Right lobe of liver (tissue), 6 donors: ENCODE measurements around the gene ARSB. TPM values are rescaled to one million over a fixed set of nuclear protein-coding genes. Genes with fewer than 3 reads are reported as not detected.
"Not testable (repeated sequence)": the region's sequence is repeated elsewhere in the genome, so short reads cannot be mapped to it uniquely, and the experiment has no call there.

Experiments
- ATAC-seq, 4 donors: fragments of 200-7000 bp; cut with Tn5 transposase; one replicate each; pipeline ENCODE4 v1.9.1; 2020; ENCODE audit warnings: mild to moderate bottlenecking in 4 of 4, moderate library complexity in 4 of 4
- DNase-seq, 3 donors: peaks; one replicate each; pipeline ENCODE4 v3.0.0-alpha.2; 2020
- H3K27ac ChIP-seq, 3 donors: fragments of 200-600 bp; one replicate each; pipeline ENCODE4 v1.8.0; 2022
- H3K27me3 ChIP-seq, 2 donors: fragments of 200-600 bp; one replicate each; pipeline ENCODE4 v1.8.0; 2022
- H3K36me3 ChIP-seq, 4 donors: fragments of 200-600 bp; sonication (generic) in 1 of 4; one replicate each; pipeline versions ENCODE4 v1.5.1 to v1.8.0; 2017 to 2022; ENCODE audit warnings: control low read depth in 1 of 4
- H3K4me1 ChIP-seq, 4 donors: fragments of 200-600 bp; sonication (generic) in 1 of 4; one replicate each; pipeline versions ENCODE4 v1.5.1 to v1.8.0; 2017 to 2022; ENCODE audit warnings: control low read depth in 1 of 4
- H3K4me3 ChIP-seq, 3 donors: fragments of 200-600 bp; one replicate each; pipeline ENCODE4 v1.8.0; 2022
- H3K9me3 ChIP-seq, 4 donors: fragments of 200-600 bp; sonication (generic) in 1 of 4; one replicate each; pipeline versions ENCODE4 v1.5.1 to v1.8.0; 2017 to 2022; ENCODE audit warnings: control low read depth in 1 of 4
- POLR2A ChIP-seq: fragments of 450-650 bp; IDR thresholded peaks from one replicate; pipeline ENCODE4 v1.6.1; 2017; ENCODE audit warnings: antibody characterized with exemption, mild to moderate bottlenecking
- WGBS: methylation state at CpG from one replicate; pipeline ENCODE4 v1.1.6; 2018; ENCODE audit warnings: low coverage, low lambda C conversion rate; ENCODE audit not compliant: insufficient coverage; ENCODE audit errors: missing lambda C conversion rate; 5-methylcytosine and 5-hydroxymethylcytosine counted together
- intact Hi-C, 2 donors: fragments of 100-400 bp; cut with DNase I; formaldehyde crosslinking; loops; one replicate each; pipeline versions ENCODE4 v1.11.2 to v1.14.1; 2022
- total RNA-seq, 6 experiments: library from RNA; depleted of rRNA in 2 of 6; stranded (reverse); fragments of >200 nt in 2 of 6; fragmentation: NEBNext Ultra II Directional in 3 of 6; extraction: Animal tissue kit (Norgen Biotek cat#: 25700) in 3 of 6; gene quantifications; one replicate each; pipeline versions ENCODE4 v1.1.0 to v1.2.4, GENCODE V29; 2016 to 2023
- TF ChIP-seq, protein P1 (sequence below), 4 donors: fragments of 200-600 bp in 3 of 4; fragments of 450-650 bp in 1 of 4; IDR thresholded peaks; one replicate each; pipeline versions ENCODE4 v1.5.1 to v1.8.0; 2016 to 2022; ENCODE audit warnings: antibody characterized with exemption in 4 of 4, mild to moderate bottlenecking in 2 of 4
- donor health status: DM: no; HTN: yes; CAD: no.
- donor health status: DM: no; HTN: no; CAD: no.
- donor health status: DM: no; HTN: no; CAD: no.
- donor health status: DM: no; HTN: yes; CAD: no.
- donor health status: DM: no; HTN: yes; CAD: no.

The ARSB gene
- total RNA-seq, 6 experiments from 2014 or later, result 5.0 to 11.7 (median 8.7) TPM

DNA sequence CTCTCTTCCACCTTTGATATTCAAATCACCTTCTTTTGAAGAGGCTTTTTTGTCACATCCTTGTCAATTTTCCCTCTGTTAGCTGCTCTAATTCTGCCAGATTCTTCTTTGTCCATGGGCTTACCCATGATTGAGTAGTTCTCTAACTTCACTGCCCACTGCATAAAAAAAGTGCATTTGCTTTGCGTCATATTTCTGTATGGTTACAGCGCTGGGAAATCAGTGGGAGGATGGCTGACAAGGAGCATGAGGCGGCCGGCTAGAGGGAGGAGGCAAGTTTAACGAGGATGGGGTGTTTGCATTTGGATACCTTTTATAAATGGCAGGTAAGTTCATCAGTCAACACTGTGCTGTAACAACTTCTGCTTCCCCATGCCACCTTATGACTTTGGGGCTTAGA is 220.0 kb downstream of the ARSB start:
- no peaks in the 10 kb centered on the region for H3K4me1 ChIP-seq
- intact Hi-C loops, result no loop called here
- H3K36me3 ChIP-seq, result no peaks in the 10 kb centered on the region
- no peak for DNase-seq
- no peaks in the 10 kb centered on the region for H3K9me3 ChIP-seq
- WGBS, result 90% methylated on average over 5 of the region's 5 CpGs
- no peak for TF ChIP-seq POLR2A
- no peak overlapping the region for H3K27ac ChIP-seq
- H3K4me3 ChIP-seq, result no peak overlapping the region
- no peak for ATAC-seq
- H3K27me3 ChIP-seq, result no peaks in the 10 kb centered on the region

DNA sequence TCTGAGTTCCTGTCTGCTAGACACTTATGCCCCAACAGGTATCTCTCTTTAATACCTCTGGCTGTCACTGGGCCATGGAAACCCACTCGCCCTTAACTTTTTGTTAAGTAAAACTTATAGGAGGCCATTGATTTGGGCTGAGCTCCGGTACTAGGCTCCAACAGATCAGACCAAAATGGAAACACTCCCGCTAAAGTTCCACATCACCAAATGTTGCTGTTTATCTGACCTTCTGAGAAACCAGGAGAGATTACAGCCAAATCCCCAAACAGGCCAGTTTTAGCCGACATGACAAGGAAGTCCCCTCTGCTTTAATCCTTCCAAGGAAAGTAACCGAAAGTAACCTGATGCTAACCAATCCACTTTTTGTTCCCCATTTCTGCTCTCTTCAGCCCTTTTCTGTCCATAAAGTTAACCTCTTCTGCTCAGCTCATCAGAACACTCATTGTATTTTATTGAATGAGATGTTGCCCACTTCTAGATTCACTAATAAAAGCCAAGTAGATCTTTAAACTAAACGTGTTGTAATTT is 221.4 kb downstream of the ARSB start:
- Histone ChIP-seq H3K9me3 (no peaks in the 10 kb centered on the region), H3K36me3 (no peaks in the 10 kb centered on the region), H3K27me3 (no peaks in the 10 kb centered on the region), H3K4me1 (no peaks in the 10 kb centered on the region), H3K4me3 (no peak overlapping the region), H3K27ac (no peak overlapping the region)
- DNase-seq (no peak), ATAC-seq (peak in 3 of 4 donors; percentile 21 to 61 (median 28))
- intact Hi-C loops, result no loop called here
- 72% methylated on average over 3 of the region's 6 CpGs for WGBS
- TF ChIP-seq, protein P1, sequence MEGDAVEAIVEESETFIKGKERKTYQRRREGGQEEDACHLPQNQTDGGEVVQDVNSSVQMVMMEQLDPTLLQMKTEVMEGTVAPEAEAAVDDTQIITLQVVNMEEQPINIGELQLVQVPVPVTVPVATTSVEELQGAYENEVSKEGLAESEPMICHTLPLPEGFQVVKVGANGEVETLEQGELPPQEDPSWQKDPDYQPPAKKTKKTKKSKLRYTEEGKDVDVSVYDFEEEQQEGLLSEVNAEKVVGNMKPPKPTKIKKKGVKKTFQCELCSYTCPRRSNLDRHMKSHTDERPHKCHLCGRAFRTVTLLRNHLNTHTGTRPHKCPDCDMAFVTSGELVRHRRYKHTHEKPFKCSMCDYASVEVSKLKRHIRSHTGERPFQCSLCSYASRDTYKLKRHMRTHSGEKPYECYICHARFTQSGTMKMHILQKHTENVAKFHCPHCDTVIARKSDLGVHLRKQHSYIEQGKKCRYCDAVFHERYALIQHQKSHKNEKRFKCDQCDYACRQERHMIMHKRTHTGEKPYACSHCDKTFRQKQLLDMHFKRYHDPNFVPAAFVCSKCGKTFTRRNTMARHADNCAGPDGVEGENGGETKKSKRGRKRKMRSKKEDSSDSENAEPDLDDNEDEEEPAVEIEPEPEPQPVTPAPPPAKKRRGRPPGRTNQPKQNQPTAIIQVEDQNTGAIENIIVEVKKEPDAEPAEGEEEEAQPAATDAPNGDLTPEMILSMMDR (IDR thresholded peaks at IDR 0.05), result no peak
- TF ChIP-seq POLR2A, result no peak

DNA sequence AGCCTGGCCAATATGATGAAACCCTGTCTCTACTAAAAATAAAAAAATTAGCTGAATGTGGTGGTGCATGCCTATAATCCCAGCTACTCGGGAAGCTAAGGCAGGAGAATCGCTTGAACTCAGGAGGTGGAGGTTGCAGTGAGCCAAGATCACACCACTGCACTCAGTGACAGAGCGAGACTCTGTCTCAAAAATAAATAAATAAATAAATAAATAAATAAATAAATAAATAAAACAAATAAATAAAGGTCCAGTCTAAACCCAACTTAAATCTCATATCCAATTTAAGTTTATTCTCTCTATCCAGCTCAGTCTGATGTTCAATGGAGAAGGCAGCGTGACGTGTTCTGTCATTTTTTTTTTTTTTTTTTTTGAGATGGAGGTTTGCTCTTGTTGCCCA is 222.4 kb downstream of the ARSB start:
- H3K36me3 ChIP-seq, intact Hi-C loops, H3K27me3 ChIP-seq, H3K4me3 ChIP-seq, H3K27ac ChIP-seq, ATAC-seq, H3K9me3 ChIP-seq, H3K4me1 ChIP-seq, DNase-seq: not testable (repeated sequence)
- 95% methylated on average over 5 of the region's 5 CpGs for WGBS

DNA sequence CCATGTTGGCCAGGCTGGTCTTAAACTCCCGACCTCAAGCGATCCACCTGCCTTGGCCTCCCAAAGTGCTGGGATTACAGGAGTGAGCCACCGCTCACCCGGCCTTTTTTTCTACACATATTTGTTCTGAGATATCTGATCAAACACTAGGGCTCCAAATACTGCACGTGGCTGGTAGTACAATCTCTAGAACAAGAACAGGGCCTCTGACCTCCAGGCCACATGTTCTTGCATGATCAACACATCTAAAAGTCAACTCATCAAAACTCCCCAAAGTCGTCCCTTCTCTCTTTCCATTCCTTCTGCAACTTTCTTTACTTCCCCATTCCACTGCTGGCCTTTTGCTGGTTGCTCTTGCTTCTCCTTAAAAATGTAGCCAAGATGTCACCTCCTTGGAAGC is 223.3 kb downstream of the ARSB start:
- no peak for DNase-seq
- ATAC-seq, result peak in 1 of 4 donors; percentile 29
- 68% methylated on average over 6 of the region's 6 CpGs for WGBS
- Histone ChIP-seq H3K4me3 (no peak overlapping the region), H3K36me3 (no peaks in the 10 kb centered on the region), H3K27ac (no peak overlapping the region), H3K27me3 (no peaks in the 10 kb centered on the region), H3K4me1 (no peaks in the 10 kb centered on the region), H3K9me3 (no peaks in the 10 kb centered on the region)
- no peak for TF ChIP-seq POLR2A
- TF ChIP-seq, protein P1 (IDR thresholded peaks at IDR 0.05), result no peak
- intact Hi-C loops, result no loop called here

DNA sequence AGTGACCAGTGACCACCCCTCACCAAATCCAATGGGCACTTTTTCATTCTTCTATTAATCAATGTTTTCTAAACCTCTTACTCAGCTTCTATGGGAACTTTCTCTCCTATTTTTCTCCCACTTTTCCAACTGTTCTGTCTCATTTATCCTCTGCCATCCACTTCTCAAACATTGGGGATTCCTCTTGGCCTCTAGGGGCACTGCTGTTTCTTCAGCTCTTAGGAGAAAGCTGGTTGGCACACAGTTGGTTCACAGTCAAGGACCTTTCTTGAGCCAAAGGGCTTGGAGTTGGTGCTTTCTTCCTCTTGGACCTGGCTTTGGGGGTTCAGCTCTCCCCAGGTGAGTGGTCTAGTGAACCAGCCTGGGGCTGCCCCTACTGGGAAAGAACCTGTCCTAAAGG is 224.3 kb downstream of the ARSB start:
- Histone ChIP-seq H3K27me3 (no peaks in the 10 kb centered on the region), H3K4me1 (no peaks in the 10 kb centered on the region), H3K4me3 (no peak overlapping the region), H3K27ac (no peak overlapping the region), H3K36me3 (no peaks in the 10 kb centered on the region), H3K9me3 (no peaks in the 10 kb centered on the region)
- TF ChIP-seq, protein P1 (IDR thresholded peaks at IDR 0.05), result peak in 1 of 4 donors; percentile 4
- TF ChIP-seq POLR2A, result no peak
- intact Hi-C loops, result no loop called here
- ATAC-seq, result no peak
- no peak for DNase-seq

DNA sequence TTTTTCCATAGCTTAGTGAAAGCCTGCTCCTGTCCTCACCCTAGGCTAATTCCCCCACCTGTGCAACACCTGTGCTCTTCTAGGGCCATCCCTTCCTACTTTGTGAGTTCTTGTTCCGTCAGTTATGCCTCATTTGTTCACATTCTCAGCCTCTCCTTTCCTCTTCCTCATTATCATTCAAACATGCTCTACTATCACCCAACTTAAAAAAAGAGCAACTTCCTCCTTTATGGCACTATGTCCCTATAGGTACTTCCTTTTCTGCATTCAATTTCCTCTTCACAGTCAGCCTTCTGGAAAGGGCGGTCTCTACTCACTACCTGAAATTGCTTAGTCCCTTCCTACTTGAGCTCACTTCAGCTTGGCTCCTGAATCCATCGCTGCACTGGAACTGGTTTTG is 224.7 kb downstream of the ARSB start:
- Histone ChIP-seq H3K27me3 (no peaks in the 10 kb centered on the region), H3K27ac (no peak overlapping the region), H3K4me3 (no peak overlapping the region), H3K4me1 (no peaks in the 10 kb centered on the region), H3K36me3 (no peaks in the 10 kb centered on the region), H3K9me3 (no peaks in the 10 kb centered on the region)
- intact Hi-C loops, result no loop called here
- WGBS, result 62% methylated on average over 3 of the region's 3 CpGs
- DNase-seq (no peak), ATAC-seq (peak; percentile 29 to 62 (median 51))
- TF ChIP-seq, protein P1 (IDR thresholded peaks at IDR 0.05), result no peak
- no peak for TF ChIP-seq POLR2A
